Pons (tissue), 1 donor: ENCODE results near the gene PSMD9.
A peak's percentile ranks its signal among the peaks of the same experiment; 100 is the strongest.
"Not testable (repeated sequence)": the region's sequence is repeated elsewhere in the genome, so short reads cannot be mapped to it uniquely, and the experiment has no call there.

ENCODE experiments used
- DNase-seq: peaks from one replicate; pipeline ENCODE4 v3.0.0-alpha.2; 2016; ENCODE audit warnings: low spot score

Gene PSMD9

GRCh38 chr12:121873216-121873569 is 15.4 kb upstream of the PSMD9 start:
- DNase-seq, result no peak

GRCh38 chr12:121874071-121874470 is 14.5 kb upstream of the PSMD9 start:
- no peak for DNase-seq

- no peak for DNase-seq
Measured at GRCh38 chr12:121875582-121875981, 13.0 kb upstream of the PSMD9 start.

- not testable (repeated sequence) for DNase-seq
Measured at GRCh38 chr12:121876080-121876447, 12.5 kb upstream of the PSMD9 start.

- no peak for DNase-seq
Measured at GRCh38 chr12:121883315-121883660, 5.3 kb upstream of the PSMD9 start.

GRCh38 chr12:121885129-121885528 is 3.5 kb upstream of the PSMD9 start:
- DNase-seq, result not testable (repeated sequence)

- DNase-seq, result peak; percentile 1
Measured at GRCh38 chr12:121888083-121888477, 510 bp upstream of the PSMD9 start.

- DNase-seq, result no peak
Measured at GRCh38 chr12:121889274-121889624, 659 bp downstream of the PSMD9 start.

- not testable (repeated sequence) for DNase-seq
Measured at GRCh38 chr12:121889661-121890060, 1.1 kb downstream of the PSMD9 start.

GRCh38 chr12:121892673-121893561 is 4.3 kb downstream of the PSMD9 start:
- DNase-seq, result no peak

- peak; percentile 20 for DNase-seq
Measured at GRCh38 chr12:121893961-121894460, 5.4 kb downstream of the PSMD9 start.

- peak; percentile 2 for DNase-seq
Measured at GRCh38 chr12:121894633-121895032, 6.0 kb downstream of the PSMD9 start.

- no peak for DNase-seq
Measured at GRCh38 chr12:121898287-121898686, 9.7 kb downstream of the PSMD9 start.

- no peak for DNase-seq
Measured at GRCh38 chr12:121899590-121899989, 11.0 kb downstream of the PSMD9 start.

GRCh38 chr12:121903202-121903601 is 14.6 kb downstream of the PSMD9 start:
- DNase-seq, result no peak

GRCh38 chr12:121905746-121906145 is 17.2 kb downstream of the PSMD9 start:
- no peak for DNase-seq

- DNase-seq, result no peak
Measured at GRCh38 chr12:121908702-121909101, 20.1 kb downstream of the PSMD9 start.

GRCh38 chr12:121911824-121912585 is 23.4 kb downstream of the PSMD9 start:
- no peak for DNase-seq

GRCh38 chr12:121915841-121916321 is 27.3 kb downstream of the PSMD9 start:
- no peak for DNase-seq

- peak; percentile 35 for DNase-seq
Measured at GRCh38 chr12:121916719-121917118, 28.1 kb downstream of the PSMD9 start.

- DNase-seq, result peak; percentile 83
Measured at GRCh38 chr12:121917950-121918678, 29.5 kb downstream of the PSMD9 start, which contains the start of gene CFAP251. Gene CFAP251 (plus strand): TSS chr12:121918592. CDS start chr12:121921306, 2,714 bp downstream.

- no peak for DNase-seq
Measured at GRCh38 chr12:121918679-121919038, 30.1 kb downstream of the PSMD9 start.
